OCI-LY3 (cell line): ENCODE measurements around the gene DHRS7.

Experiments used
- H2AFZ ChIP-seq: fragments of 200-600, 300-600 bp; shearing (Covaris generic); 2 replicates; pipeline ENCODE4 v1.6.0; 2014; ENCODE audit warnings: antibody characterized with exemption, low read depth, low read length
- H3K27ac ChIP-seq: fragments of 200-600, 300-600 bp; sonication (generic); 2 replicates; pipeline ENCODE4 v1.5.1; 2014; ENCODE audit warnings: mild to moderate bottlenecking, low read length, moderate library complexity, mixed read lengths
- H3K27me3 ChIP-seq: fragments of 200-600, 300-600 bp; sonication (generic); 2 replicates; pipeline ENCODE4 v1.6.1; 2014; ENCODE audit warnings: low read depth, low read length, mixed read lengths
- H3K36me3 ChIP-seq: fragments of 200-600, 300-600 bp; sonication (generic); replicated peaks from 2 replicates; pipeline ENCODE3; 2014; ENCODE audit warnings: low read depth, low read length, mixed read lengths
- H3K4me1 ChIP-seq: fragments of 300-600, 200-600 bp; sonication (generic); 2 replicates; pipeline ENCODE4 v1.6.1; 2014; ENCODE audit warnings: low read length, mixed read lengths
- H3K4me2 ChIP-seq: fragments of 200-600, 300-600 bp; sonication (generic); 2 replicates; pipeline ENCODE4 v1.6.1; 2014; ENCODE audit warnings: low read length, mixed read lengths
- H3K4me3 ChIP-seq: fragments of 300-600, 200-600 bp; sonication (generic); 2 replicates; pipeline ENCODE4 v1.5.1; 2014; ENCODE audit warnings: antibody characterized with exemption, mild to moderate bottlenecking, low read length, moderate library complexity
- H3K79me2 ChIP-seq: fragments of 300-600, 200-600 bp; shearing (Covaris generic); 2 replicates; pipeline ENCODE4 v1.6.1; 2014; ENCODE audit warnings: mild to moderate bottlenecking, low read length, mixed read lengths
- H3K9ac ChIP-seq: fragments of 300-600, 200-600 bp; shearing (Covaris generic); 2 replicates; pipeline ENCODE4 v1.6.0; 2014; ENCODE audit warnings: mild to moderate bottlenecking, low read length, moderate library complexity
- H3K9me3 ChIP-seq: fragments of 200-600, 300-600 bp; shearing (Covaris generic); 2 replicates; pipeline ENCODE4 v1.6.1; 2014; ENCODE audit warnings: low read length, mixed read lengths; ENCODE audit not compliant: insufficient read depth
- H4K20me1 ChIP-seq: fragments of 200-600, 300-600 bp; sonication (generic); 2 replicates; pipeline ENCODE4 v1.6.1; 2016; ENCODE audit warnings: low read length, mixed read lengths; ENCODE audit not compliant: insufficient read depth
- CTCF ChIP-seq: fragments of 200-600, 300-600 bp; sonication (generic); IDR thresholded peaks from 2 replicates; pipeline ENCODE4 v1.5.1; 2014; ENCODE audit warnings: antibody characterized with exemption, low read length, low read depth
- EZH2phosphoT487 ChIP-seq: fragments of 200-600 bp; shearing (Covaris generic); IDR thresholded peaks from 2 replicates; pipeline ENCODE4 v1.6.1; 2018; ENCODE audit warnings: antibody characterized with exemption, mixed run types, low read depth

Gene DHRS7

GRCh38 chr14:60197629-60198303 lies 32.6 kb upstream of the DHRS7 start:
- Histone ChIP-seq H3K79me2 (no peaks in the 10 kb centered on the region), H3K27me3 (no peaks in the 10 kb centered on the region), H3K27ac (no peak overlapping the region), H3K4me1 (peaks cover 28% of the 10 kb centered on the region), H2AFZ (no peak overlapping the region), H3K4me3 (no peak overlapping the region), H3K36me3 (peaks cover 8% of the 10 kb centered on the region), H4K20me1 (no peaks in the 10 kb centered on the region), H3K9ac (no peak overlapping the region), H3K4me2 (no peak overlapping the region), H3K9me3 (peaks cover 15% of the 10 kb centered on the region; the same call in 1 of the 2 replicates)
- TF ChIP-seq EZH2phosphoT487: no peak
- TF ChIP-seq CTCF: no peak

GRCh38 chr14:60196291-60196690 lies 31.1 kb upstream of the DHRS7 start:
- H3K4me1 ChIP-seq: peaks cover 27% of the 10 kb centered on the region
- peaks cover 8% of the 10 kb centered on the region for H3K36me3 ChIP-seq
- no peak overlapping the region for H3K27ac ChIP-seq
- H3K9ac ChIP-seq: no peak overlapping the region
- no peak overlapping the region for H2AFZ ChIP-seq
- peaks cover 15% of the 10 kb centered on the region; the same call in 1 of the 2 replicates for H3K9me3 ChIP-seq
- H4K20me1 ChIP-seq: no peaks in the 10 kb centered on the region
- H3K4me2 ChIP-seq: no peak overlapping the region
- no peaks in the 10 kb centered on the region for H3K27me3 ChIP-seq
- H3K4me3 ChIP-seq: no peak overlapping the region
- TF ChIP-seq EZH2phosphoT487 (no peak), CTCF (no peak)
- no peaks in the 10 kb centered on the region for H3K79me2 ChIP-seq

GRCh38 chr14:60195179-60195810 lies 30.1 kb upstream of the DHRS7 start:
- H3K4me1 ChIP-seq: peaks cover 35% of the 10 kb centered on the region
- H3K79me2 ChIP-seq: no peaks in the 10 kb centered on the region
- H3K27me3 ChIP-seq: no peaks in the 10 kb centered on the region
- H4K20me1 ChIP-seq: no peaks in the 10 kb centered on the region
- no peak overlapping the region for H3K9ac ChIP-seq
- TF ChIP-seq CTCF (peak; percentile 76), EZH2phosphoT487 (no peak)
- no peak overlapping the region for H3K4me2 ChIP-seq
- no peak overlapping the region for H2AFZ ChIP-seq
- peaks cover 8% of the 10 kb centered on the region for H3K36me3 ChIP-seq
- no peak overlapping the region for H3K27ac ChIP-seq
- peaks cover 9% of the 10 kb centered on the region; the same call in 1 of the 2 replicates for H3K9me3 ChIP-seq
- H3K4me3 ChIP-seq: no peak overlapping the region
